SK-N-SH (cell line): ENCODE results near the gene RNLS.

Experiments used
- CHD2 ChIP-seq: fragments of 150-350 bp; IDR thresholded peaks from 2 replicates; pipeline ENCODE4 v1.6.1; 2018; ENCODE audit warnings: low read length; ENCODE audit not compliant: partially characterized antibody
- ELF1 ChIP-seq: IDR thresholded peaks from 2 replicates; pipeline ENCODE4 v1.4.0; 2012
- EP300 ChIP-seq, 2 experiments: IDR thresholded peaks; 2 replicates each; pipeline versions ENCODE4 v1.4.0 to v1.6.1; 2012; ENCODE audit warnings: borderline replicate concordance in 1 of 2, low read depth in 1 of 2, low read length in 1 of 2
- EZH2phosphoT487 ChIP-seq: fragments of 200-600 bp; sonication (generic); IDR thresholded peaks from 2 replicates; pipeline ENCODE4 v1.6.1; 2017; ENCODE audit warnings: low read depth, mixed run types, mild to moderate bottlenecking, antibody characterized with exemption, moderate library complexity, borderline replicate concordance
- JUND ChIP-seq: IDR thresholded peaks from 2 replicates; pipeline ENCODE4 v1.4.0; 2012
- NFIC ChIP-seq: IDR thresholded peaks from 2 replicates; pipeline ENCODE4 v1.4.0; 2012; ENCODE audit warnings: borderline replicate concordance
- POLR2AphosphoS5 ChIP-seq: IDR thresholded peaks from 2 replicates; pipeline ENCODE4 v1.6.1; 2012; ENCODE audit warnings: low read depth, low read length
- RAD21 ChIP-seq: IDR thresholded peaks from 2 replicates; pipeline ENCODE4 v1.6.1; 2012; ENCODE audit warnings: mild to moderate bottlenecking, low read length
- RCOR1 ChIP-seq: fragments of 150-350 bp; IDR thresholded peaks from 2 replicates; pipeline ENCODE4 v1.6.1; 2017; ENCODE audit warnings: antibody characterized with exemption, low read length
- SIN3A ChIP-seq: IDR thresholded peaks from 2 replicates; pipeline ENCODE4 v1.6.1; 2012; ENCODE audit warnings: low read depth, mild to moderate bottlenecking, low read length, moderate library complexity, borderline replicate concordance
- TAF1 ChIP-seq: IDR thresholded peaks from 2 replicates; pipeline ENCODE4 v1.6.1; 2012; ENCODE audit warnings: low read depth, mild to moderate bottlenecking, low read length, moderate library complexity, borderline replicate concordance
- TF ChIP-seq, protein P1 (sequence below): fragments of 200-600 bp; sonication (generic); IDR thresholded peaks from 2 replicates; pipeline ENCODE4 v1.6.1; 2017; ENCODE audit warnings: antibody characterized with exemption, mild to moderate bottlenecking, moderate library complexity
- TF ChIP-seq, protein P2 (sequence below): fragments of 150-350 bp; IDR thresholded peaks from 2 replicates; pipeline ENCODE4 v1.6.1; 2017; ENCODE audit warnings: antibody characterized with exemption, low read length, low read depth, borderline replicate concordance
- TF ChIP-seq, protein P3 (sequence below): IDR thresholded peaks from 2 replicates; pipeline ENCODE4 v1.6.1; 2012; ENCODE audit warnings: mild to moderate bottlenecking, low read depth, low read length, moderate library complexity

DNA sequence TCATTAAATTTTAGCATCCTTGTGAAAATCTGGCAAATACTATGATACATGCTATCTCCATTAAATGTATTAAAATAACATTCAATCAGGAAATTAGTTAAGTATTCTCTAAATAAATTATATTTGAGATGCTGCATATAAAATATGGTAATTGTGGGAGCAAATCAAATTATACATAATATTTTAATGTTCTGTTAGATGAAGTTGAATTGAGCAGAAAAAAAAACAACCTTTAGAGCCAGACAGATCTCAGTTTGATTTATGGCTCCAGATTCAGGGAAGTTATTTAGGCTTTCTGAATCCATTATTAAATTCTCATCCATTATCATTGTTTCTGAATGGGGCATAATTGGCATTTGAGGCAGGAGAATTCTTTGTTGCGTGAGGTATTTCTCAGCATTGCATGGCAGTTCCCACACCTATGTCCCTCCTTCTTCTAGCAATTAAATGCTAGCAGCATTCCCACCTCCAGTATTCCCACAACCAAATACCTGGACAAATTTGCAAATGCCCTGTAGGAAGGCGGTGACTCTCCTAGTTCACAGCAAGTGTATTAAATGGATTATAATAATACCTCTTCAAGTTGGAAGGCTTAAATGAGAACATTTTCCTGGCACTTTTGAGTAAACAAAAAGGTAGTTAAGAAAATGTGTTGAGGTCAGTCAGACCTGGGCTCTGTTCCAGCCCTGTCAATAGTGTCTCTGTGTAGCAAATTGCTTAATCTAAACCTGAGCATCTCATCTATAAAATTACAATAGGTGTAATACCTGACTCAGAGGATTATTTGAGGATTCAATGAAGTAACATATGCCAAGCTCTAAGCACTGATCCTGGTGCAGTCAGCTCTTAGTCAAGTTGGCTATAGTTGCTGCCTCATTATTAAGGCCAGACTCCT is 108.9 kb downstream of the RNLS start:
- TF ChIP-seq, protein P1, sequence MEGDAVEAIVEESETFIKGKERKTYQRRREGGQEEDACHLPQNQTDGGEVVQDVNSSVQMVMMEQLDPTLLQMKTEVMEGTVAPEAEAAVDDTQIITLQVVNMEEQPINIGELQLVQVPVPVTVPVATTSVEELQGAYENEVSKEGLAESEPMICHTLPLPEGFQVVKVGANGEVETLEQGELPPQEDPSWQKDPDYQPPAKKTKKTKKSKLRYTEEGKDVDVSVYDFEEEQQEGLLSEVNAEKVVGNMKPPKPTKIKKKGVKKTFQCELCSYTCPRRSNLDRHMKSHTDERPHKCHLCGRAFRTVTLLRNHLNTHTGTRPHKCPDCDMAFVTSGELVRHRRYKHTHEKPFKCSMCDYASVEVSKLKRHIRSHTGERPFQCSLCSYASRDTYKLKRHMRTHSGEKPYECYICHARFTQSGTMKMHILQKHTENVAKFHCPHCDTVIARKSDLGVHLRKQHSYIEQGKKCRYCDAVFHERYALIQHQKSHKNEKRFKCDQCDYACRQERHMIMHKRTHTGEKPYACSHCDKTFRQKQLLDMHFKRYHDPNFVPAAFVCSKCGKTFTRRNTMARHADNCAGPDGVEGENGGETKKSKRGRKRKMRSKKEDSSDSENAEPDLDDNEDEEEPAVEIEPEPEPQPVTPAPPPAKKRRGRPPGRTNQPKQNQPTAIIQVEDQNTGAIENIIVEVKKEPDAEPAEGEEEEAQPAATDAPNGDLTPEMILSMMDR, result no peak
- TF ChIP-seq POLR2AphosphoS5 (no peak), RAD21 (no peak), CHD2 (no peak), RCOR1 (no peak), SIN3A (no peak), EP300 (IDR thresholded peaks at IDR 0.05; ENCODE audit: borderline replicate concordance in 1 of 2, low read depth in 1 of 2, low read length in 1 of 2) (peak in 1 of 2 experiments; percentile 34; a peak in 1 of 4 replicates), NFIC (no peak), EZH2phosphoT487 (no peak), JUND (no peak), ELF1 (no peak), TAF1 (no peak)
- TF ChIP-seq, protein P2, sequence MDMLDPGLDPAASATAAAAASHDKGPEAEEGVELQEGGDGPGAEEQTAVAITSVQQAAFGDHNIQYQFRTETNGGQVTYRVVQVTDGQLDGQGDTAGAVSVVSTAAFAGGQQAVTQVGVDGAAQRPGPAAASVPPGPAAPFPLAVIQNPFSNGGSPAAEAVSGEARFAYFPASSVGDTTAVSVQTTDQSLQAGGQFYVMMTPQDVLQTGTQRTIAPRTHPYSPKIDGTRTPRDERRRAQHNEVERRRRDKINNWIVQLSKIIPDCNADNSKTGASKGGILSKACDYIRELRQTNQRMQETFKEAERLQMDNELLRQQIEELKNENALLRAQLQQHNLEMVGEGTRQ, result no peak
- TF ChIP-seq, protein P3, sequence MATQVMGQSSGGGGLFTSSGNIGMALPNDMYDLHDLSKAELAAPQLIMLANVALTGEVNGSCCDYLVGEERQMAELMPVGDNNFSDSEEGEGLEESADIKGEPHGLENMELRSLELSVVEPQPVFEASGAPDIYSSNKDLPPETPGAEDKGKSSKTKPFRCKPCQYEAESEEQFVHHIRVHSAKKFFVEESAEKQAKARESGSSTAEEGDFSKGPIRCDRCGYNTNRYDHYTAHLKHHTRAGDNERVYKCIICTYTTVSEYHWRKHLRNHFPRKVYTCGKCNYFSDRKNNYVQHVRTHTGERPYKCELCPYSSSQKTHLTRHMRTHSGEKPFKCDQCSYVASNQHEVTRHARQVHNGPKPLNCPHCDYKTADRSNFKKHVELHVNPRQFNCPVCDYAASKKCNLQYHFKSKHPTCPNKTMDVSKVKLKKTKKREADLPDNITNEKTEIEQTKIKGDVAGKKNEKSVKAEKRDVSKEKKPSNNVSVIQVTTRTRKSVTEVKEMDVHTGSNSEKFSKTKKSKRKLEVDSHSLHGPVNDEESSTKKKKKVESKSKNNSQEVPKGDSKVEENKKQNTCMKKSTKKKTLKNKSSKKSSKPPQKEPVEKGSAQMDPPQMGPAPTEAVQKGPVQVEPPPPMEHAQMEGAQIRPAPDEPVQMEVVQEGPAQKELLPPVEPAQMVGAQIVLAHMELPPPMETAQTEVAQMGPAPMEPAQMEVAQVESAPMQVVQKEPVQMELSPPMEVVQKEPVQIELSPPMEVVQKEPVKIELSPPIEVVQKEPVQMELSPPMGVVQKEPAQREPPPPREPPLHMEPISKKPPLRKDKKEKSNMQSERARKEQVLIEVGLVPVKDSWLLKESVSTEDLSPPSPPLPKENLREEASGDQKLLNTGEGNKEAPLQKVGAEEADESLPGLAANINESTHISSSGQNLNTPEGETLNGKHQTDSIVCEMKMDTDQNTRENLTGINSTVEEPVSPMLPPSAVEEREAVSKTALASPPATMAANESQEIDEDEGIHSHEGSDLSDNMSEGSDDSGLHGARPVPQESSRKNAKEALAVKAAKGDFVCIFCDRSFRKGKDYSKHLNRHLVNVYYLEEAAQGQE, result no peak
